Endodermal cell (in vitro differentiated cells): ENCODE measurements around the gene HYDIN. TPM values are rescaled to one million over a fixed set of nuclear protein-coding genes. Genes with fewer than 3 reads are reported as not detected.

Source experiments
- DNase-seq: peaks from one replicate; pipeline ENCODE4 v3.0.0-alpha.2; 2017
- H3K27ac ChIP-seq: 2 replicates; pipeline ENCODE4 v1.5.1; 2013; ENCODE audit warnings: mild to moderate bottlenecking, low read depth, low read length, moderate library complexity
- H3K27me3 ChIP-seq: 2 replicates; pipeline ENCODE4 v1.6.1; 2013; ENCODE audit warnings: mild to moderate bottlenecking, low read length, moderate library complexity; ENCODE audit not compliant: insufficient read depth, control insufficient read depth, poor library complexity, severe bottlenecking
- H3K36me3 ChIP-seq: 2 replicates; pipeline ENCODE4 v1.7.0; 2013; ENCODE audit warnings: mild to moderate bottlenecking, low read length, moderate library complexity; ENCODE audit not compliant: control insufficient read depth, insufficient read depth
- H3K4me1 ChIP-seq: one replicate; pipeline ENCODE4 v1.7.0; 2013; ENCODE audit warnings: low read length; ENCODE audit not compliant: control insufficient read depth, insufficient read depth
- H3K4me3 ChIP-seq: 2 replicates; pipeline ENCODE4 v1.5.1; 2013; ENCODE audit warnings: mild to moderate bottlenecking, low read length, moderate library complexity
- H3K9ac ChIP-seq: 2 replicates; pipeline ENCODE4 v1.6.1; 2013; ENCODE audit warnings: mild to moderate bottlenecking, low read length, moderate library complexity; ENCODE audit not compliant: poor library complexity, severe bottlenecking; ENCODE audit errors: extremely low read depth
- H3K9me3 ChIP-seq: 2 replicates; pipeline ENCODE4 v1.6.1; 2013; ENCODE audit warnings: mild to moderate bottlenecking, low read length, moderate library complexity; ENCODE audit not compliant: control insufficient read depth
- H3K27ac Mint-ChIP-seq: 2 replicates; pipeline ENCODE4 v1.8.0; 2020; ENCODE audit warnings: mixed read lengths
- H3K27me3 Mint-ChIP-seq: 2 replicates; pipeline ENCODE4 v1.8.0; 2021; ENCODE audit warnings: mild to moderate bottlenecking, mixed read lengths; ENCODE audit not compliant: insufficient read depth
- H3K36me3 Mint-ChIP-seq: 2 replicates; pipeline ENCODE4 v1.8.0; 2020; ENCODE audit warnings: low read depth, mixed read lengths
- H3K4me1 Mint-ChIP-seq: 2 replicates; pipeline ENCODE4 v1.8.0; 2020; ENCODE audit warnings: mixed read lengths
- H3K4me3 Mint-ChIP-seq: 2 replicates; pipeline ENCODE4 v1.8.0; 2020; ENCODE audit warnings: mild to moderate bottlenecking, moderate library complexity, mixed read lengths
- H3K9me3 Mint-ChIP-seq: 2 replicates; pipeline ENCODE4 v1.8.0; 2020; ENCODE audit warnings: mild to moderate bottlenecking, mixed read lengths
- CTCF ChIP-seq: fragments of 200-600 bp; sonication (generic); conservative IDR thresholded peaks from 2 replicates; pipeline ENCODE4 v1.5.0; 2021; ENCODE audit warnings: antibody characterized with exemption, mild to moderate bottlenecking
- WGBS, 2 experiments: methylation state at CpG; one replicate each; pipeline versions ENCODE4 v1.1.5 to v1.1.7; 2013; ENCODE audit warnings: missing lambda C conversion rate in 2 of 2, mixed read lengths in 1 of 2; ENCODE audit not compliant: insufficient coverage in 1 of 2, insufficient read length in 1 of 2; 5-methylcytosine and 5-hydroxymethylcytosine counted together
- total RNA-seq, 2 donors: library from RNA; stranded (reverse); fragmentation: NEBNext Ultra II Directional in 1 of 2; extraction: Animal tissue kit (Norgen Biotek cat#: 25700) in 1 of 2; gene quantifications; 2 replicates in 1 of 2; 3 replicates in 1 of 2; pipeline ENCODE4 v1.2.1, GENCODE V29; 2021

Gene HYDIN
- total RNA-seq, 2 donors from 2014 or later, result 6.4 to 7.7 TPM

- WGBS, 2 experiments, result 78 to 86% methylated on average over 7 to 9 of the region's 9 CpGs
- peak; percentile 11 for TF ChIP-seq CTCF
Observed at GRCh38 chr16:70759666-70760065, 470.9 kb downstream of the HYDIN start.

GRCh38 chr16:70758786-70759185 is 471.7 kb downstream of the HYDIN start:
- H3K27ac Mint-ChIP-seq, result no peak overlapping the region
- WGBS, 2 experiments, result 86 to 95% methylated on average over 7 to 10 of the region's 10 CpGs
- H3K4me1 ChIP-seq, result no peaks in the 10 kb centered on the region
- H3K27me3 Mint-ChIP-seq, result no peaks in the 10 kb centered on the region
- H3K36me3 ChIP-seq, result peaks cover 25% of the 10 kb centered on the region
- peaks cover 2% of the 10 kb centered on the region for H3K4me1 Mint-ChIP-seq
- TF ChIP-seq CTCF, result no peak
- H3K9me3 Mint-ChIP-seq, result no peaks in the 10 kb centered on the region
- H3K9ac ChIP-seq, result no peak overlapping the region
- no peak for DNase-seq
- H3K36me3 Mint-ChIP-seq, result peaks cover 46% of the 10 kb centered on the region
- H3K27me3 ChIP-seq, result no peaks in the 10 kb centered on the region
- H3K27ac ChIP-seq, result no peak overlapping the region
- no peaks in the 10 kb centered on the region for H3K9me3 ChIP-seq
- H3K4me3 Mint-ChIP-seq, result no peak overlapping the region
- H3K4me3 ChIP-seq, result no peak overlapping the region

More at GRCh38 chr16:70759666-70760065, 470.9 kb downstream of the HYDIN start:
- H3K9me3 Mint-ChIP-seq, result no peaks in the 10 kb centered on the region
- no peak overlapping the region for H3K4me3 ChIP-seq
- no peak for DNase-seq
- H3K4me1 Mint-ChIP-seq, result peaks cover 2% of the 10 kb centered on the region
- peak overlapping the region; percentile 65 for H3K27ac Mint-ChIP-seq
- H3K9ac ChIP-seq, result no peak overlapping the region
- H3K36me3 Mint-ChIP-seq, result peaks cover 49% of the 10 kb centered on the region
- peak overlapping the region; percentile 26 for H3K27ac ChIP-seq
- H3K27me3 Mint-ChIP-seq, result no peaks in the 10 kb centered on the region
- H3K4me3 Mint-ChIP-seq, result no peak overlapping the region
- H3K9me3 ChIP-seq, result no peaks in the 10 kb centered on the region
- no peaks in the 10 kb centered on the region for H3K4me1 ChIP-seq
- H3K27me3 ChIP-seq, result no peaks in the 10 kb centered on the region
- peaks cover 25% of the 10 kb centered on the region for H3K36me3 ChIP-seq

Other genes with a start within 250 kb of the HYDIN start
- gene CMTR2, start 58.7 kb upstream of the HYDIN start, total RNA-seq, result 10 to 100 TPM; 16.1 to 17.2 TPM
- 1 to 10 TPM in 1 of 2 donors, not detected in 1; 1.8 TPM for gene CALB2, start 128.0 kb upstream of the HYDIN start, total RNA-seq
- under 1 TPM; 0.22 to 0.24 TPM for gene TLE7, start 211.3 kb upstream of the HYDIN start, total RNA-seq
- gene ZNF23, start 231.5 kb upstream of the HYDIN start, total RNA-seq, result 10 to 100 TPM in 1 of 2 donors, 1 to 10 TPM in 1; 9.4 to 13.6 TPM